Activated effector memory CD4-positive, alpha-beta T cell treated with anti-CD3 and anti-CD28 coated beads, Interleukin-2, amount 50 U/mL, for 16 hours (primary cell): ENCODE results near the gene PRSS38.

Source experiments
- DNase-seq: peaks from one replicate; pipeline ENCODE4 v3.0.0-alpha.2; 2020

PRSS38 gene

DNA sequence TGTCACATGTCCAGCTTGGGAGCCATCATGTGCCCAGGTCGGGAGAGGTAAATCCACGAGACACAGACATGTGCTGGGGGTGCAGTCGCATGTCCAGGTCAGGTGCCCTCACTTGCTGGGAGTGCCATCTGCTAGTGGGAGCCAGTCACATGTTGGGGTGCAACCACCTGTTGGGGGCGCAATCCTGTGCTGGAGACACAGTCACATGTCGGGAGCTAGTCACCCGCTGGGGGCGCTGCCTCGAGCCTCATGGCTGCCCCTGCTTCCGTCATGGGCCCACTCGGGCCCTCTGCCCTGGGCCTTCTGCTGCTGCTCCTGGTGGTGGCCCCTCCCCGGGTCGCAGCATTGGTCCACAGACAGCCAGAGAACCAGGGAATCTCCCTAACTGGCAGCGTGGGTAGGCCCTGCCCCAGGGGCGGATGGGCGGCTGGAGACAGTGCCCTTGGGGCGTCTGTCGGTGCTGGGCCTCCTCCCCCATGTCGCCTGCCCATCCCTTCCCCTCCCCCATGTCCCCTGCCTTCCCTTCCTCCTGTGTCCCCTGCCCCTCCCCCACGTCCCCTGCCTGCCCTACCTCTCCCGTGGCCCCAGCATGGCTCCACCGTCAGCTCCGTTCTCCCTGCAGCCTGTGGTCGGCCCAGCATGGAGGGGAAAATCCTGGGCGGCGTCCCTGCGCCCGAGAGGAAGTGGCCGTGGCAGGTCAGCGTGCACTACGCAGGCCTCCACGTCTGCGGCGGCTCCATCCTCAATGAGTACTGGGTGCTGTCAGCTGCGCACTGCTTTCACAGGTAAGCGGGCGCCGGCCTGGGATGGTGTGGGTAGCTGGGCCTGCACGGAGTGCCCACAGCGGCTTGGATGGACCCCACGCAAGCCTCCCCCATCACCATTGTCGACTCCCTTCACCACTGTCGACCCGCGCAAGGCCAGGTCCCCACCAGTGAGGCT is at the start of gene PRSS38:
Gene PRSS38 (plus strand): TSS at position 208 of the 942 bp plus-strand sequence. CDS start 42 bp downstream, at position 250.
- no peak for DNase-seq

DNA sequence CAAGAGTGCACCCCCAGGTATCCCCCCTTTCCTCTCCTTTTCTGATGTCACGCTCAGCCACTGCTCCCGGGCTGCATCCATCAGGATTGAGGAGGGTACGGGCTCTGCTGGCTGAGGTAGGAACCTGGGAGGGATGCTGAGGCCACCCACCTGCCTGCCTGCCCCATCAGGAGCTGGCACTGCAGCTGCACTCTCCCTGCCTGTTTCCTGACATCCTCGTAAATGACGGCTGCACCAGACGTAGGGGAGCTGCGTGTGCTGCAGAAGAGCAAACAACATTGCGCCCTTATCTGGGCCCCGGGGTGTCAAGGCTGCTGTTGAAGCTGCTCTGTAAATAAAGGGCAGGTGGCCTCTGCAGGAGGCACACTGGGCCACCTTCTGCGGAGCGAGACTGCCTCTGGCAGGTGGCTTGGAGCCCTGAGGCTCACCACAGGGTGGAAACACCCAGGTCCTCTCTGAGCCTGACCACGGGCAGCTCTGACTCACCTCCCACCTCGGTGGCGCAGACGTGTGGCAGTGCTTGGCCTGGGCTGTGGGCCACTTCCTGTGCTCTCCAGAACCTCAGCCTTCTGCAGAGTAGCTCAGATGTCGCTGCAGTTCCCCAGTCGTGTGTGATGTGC is 49.4 kb upstream of the PRSS38 start:
- peak; percentile 89 for DNase-seq

DNA sequence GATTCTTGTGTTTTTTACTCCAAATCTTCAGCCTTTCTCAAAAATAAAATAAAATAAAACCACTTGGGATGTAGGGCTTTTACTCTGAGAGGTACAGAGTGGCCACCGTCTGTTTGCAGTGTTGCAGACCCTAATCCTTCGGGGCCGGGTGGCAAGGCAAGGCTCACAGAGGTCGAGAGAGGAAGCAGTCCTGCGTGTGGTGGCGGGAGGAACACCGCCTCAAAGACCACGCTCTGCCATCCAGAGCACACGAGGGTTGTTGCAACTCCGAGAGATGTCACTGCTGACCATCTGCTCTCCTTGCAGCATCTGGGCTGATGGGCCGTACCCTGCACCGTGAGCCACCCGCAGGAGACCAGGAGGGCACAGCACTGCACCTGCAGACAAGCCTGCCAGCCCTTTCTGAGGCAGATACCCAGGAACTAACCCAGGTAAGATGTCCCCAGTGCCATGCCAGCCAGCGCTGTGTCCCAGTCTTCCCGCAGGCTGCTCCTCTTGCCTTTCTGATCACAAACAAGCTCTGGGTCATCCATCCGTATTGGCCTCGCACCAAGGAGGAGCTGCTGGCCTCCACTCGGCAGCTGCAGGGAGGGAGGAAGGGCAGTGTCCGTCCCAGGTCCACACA is 48.7 kb upstream of the PRSS38 start:
- no peak for DNase-seq

DNA sequence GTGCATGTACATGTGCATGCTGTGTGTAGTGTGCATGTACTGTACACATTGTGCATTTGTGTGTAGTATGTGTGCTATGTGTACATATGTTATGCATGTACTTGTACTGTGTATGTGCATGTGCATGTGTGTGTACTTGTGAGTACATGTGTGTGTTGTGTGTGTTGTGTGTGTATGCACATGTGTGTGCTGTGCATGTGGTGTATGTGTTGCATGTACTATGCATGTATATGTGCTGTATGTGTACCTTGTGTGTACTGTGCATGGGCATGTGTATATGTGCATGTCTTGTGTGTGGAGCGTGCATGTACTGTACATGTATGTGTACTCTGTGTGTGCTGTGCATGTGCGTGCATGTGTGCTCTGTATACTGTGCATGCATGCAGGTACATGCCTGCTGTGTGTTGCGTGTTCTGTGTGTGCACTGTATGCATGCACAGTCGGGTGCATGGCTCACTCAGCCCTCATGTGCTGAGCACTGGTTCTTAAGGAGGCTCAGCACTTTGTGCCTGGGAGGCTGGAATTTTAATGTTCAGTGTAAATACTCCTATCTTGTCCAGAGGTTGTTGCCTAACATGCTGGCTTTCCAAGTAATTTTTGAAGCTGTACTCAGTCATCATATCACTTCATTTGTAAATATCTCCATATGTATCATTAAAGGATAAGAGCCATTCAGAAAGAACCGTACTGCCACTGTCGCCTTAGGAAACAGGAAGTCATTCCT is 47.9 kb upstream of the PRSS38 start:
- DNase-seq, result no peak

DNA sequence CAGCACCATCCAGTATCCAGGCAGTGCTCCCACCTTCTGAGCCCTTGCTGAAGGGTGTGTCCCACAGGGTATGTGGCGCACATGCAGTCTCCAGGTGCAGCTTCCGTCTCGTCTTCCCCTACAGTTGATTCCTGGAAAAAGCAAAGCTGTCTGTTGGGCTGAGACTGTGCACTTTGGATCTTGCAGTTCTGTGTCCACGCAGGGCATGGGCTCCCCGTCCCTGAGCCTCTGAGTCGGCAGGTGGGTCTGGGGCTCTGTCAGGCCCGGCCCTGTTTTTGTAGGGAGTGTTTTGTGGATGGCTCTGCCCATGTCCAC is 47.4 kb upstream of the PRSS38 start:
- no peak for DNase-seq

DNA sequence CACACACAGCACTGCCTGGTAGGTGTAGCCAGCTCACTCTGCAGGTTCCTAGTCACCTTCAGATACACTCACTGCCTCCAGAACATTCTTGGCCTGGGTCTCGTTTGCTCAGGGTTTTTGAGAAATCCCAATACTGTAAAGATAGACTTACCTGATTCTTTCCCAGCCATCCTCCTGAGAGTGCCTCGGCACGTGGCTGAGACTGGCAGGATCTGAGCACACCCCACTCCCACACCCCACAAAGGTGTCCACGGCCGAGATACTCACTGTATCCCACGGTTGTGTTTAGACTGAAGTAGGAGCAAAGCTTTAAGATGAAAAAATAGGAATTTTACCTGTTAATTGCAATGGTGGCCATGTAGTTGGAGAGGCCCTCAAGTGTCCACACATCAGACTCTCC is 46.8 kb upstream of the PRSS38 start:
- no peak for DNase-seq

DNA sequence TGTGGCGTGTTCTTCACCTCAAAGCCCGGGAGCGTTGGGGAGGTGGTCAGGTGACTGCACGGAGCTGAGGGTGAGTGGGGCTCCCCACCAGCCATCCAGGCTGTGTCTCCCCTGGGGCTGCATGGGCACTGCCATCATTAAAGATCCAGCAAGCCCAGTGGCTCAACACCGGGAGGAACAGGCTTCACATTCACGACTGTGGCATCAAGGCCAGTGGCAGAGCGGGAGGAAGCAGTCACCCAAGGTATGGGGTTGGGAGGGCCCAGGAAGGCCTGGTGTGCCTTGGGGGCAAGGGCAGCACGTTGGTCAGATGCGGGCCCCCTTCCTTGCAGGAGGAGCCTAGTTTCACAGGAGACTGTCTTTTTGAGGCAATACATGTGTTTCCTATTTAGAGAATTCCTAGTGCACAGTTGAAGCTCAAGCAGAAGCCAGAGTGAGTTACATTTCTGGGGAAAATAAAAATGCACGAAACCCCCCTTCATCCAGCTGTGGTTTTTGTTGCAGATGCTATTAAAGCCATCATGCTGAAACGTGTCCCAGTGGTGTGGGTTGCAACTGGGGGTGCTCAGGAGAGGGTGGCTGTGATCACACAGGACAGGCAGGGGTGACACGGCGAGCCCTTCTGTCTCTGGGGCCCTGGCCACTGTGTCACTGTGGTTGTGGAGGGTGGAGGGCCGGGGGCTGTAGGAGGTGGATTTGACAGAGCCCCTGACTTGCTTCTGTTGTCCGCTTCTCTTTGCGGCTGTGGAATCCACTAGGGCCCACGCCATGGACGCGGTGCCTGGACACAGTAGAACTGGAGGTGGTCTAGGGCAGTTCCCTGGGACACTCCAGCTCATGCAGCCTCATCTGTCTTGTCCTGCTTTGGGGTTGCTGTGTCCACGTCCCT is 46.2 kb upstream of the PRSS38 start:
- no peak for DNase-seq

DNA sequence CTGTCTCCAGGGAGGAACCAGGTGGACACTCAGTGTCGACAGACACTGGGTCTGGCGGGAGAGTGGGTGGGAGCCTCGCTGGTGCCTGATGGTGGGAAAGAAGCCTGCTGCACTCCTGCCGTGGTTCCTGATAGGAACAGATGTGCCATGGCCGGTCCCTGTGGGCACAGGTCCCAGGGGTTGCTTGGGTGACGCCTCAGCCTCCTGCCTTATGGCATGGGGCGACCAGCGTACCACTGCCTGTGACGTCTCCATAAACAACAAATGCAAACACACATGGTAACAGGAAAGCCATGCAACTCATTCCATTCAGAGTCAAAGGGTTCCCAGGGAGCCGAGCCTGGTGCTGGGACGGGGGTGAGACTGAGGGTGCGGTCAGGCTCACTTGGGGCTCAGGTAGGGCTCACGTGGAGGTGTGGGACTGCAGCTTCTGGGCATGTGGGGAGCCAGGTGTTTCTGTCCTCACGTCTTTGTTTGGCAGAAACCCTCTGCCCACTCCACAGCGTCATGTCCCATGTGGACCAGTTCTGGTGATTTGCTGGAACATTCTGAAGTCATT is 45.5 kb upstream of the PRSS38 start:
- no peak for DNase-seq

DNA sequence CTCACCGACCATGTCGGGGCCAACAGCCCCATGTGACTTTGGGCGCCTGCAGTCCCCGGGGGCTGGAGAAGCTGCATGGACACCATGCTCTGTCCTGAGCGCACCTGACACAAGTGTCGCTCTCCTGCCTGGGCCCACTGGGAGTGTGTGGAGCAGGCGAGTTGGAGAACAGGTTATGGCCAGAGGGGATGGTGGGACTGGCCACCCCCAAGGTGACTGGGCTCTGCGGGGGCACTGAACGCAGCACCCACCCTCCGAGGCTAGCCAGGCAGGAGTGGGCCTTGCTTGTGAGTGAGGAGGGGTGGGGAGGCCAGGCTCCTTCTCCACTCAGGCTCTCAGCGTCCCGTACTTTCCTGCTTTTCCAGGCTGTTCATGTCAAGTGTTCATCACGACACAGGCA is 44.7 kb upstream of the PRSS38 start:
- no peak for DNase-seq

DNA sequence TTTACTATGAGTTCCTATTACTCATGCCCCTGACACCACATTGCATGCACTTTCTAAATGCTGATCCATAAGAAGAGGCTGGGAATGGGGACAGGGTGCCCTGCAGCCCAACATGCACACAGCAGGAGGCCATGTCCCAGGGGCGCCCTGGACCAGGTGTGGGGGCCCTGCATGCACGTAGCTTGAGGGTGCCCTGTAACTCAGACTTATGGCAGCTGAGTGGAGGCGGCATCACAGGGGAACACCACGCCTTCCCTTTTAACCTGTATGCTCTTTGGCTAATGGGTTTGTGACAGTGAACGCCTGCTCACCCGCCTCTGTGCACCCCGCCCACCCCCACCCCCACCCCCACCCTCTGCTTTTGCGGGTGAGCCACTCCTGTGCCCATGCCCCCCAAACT is 44.1 kb upstream of the PRSS38 start:
- DNase-seq, result no peak

DNA sequence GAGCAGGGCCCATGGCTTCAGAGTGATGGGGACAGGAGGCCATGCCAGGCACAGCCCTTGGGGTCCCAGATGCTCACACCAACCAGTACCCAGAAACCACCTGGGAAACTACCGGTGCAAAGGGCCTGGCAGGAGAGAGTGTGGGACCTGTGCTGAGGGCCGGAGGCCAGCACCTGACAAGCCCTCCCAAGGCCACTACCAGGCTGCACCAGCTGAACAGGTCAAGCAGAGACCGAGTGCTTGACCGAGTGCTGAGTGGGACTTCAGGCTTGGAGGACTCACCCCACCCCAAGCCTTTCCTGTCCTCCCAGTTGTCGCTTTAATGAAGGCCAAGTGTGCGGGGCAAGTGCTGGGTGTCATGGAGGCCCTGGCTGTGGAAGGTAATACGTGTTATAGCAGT is 43.7 kb upstream of the PRSS38 start:
- no peak for DNase-seq

DNA sequence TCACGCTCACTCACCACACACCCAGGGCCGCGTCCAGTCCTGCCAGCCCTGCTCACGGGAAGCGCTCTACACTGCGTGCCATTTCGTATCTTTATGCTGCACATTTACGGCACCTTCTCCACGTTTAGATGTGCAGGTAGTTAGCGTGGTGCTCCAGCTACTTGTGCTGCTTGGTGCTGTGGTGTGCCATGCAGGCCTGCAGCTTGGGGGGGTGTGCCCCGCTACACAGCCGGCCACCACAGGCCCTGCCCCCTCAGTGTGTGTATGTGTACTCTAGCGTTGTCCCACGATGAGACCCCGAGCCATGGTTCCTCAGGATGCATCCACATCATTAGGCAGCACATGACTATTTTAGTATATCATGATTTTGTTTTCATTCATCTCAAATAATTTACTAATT is 41.9 kb upstream of the PRSS38 start:
- DNase-seq, result no peak

DNA sequence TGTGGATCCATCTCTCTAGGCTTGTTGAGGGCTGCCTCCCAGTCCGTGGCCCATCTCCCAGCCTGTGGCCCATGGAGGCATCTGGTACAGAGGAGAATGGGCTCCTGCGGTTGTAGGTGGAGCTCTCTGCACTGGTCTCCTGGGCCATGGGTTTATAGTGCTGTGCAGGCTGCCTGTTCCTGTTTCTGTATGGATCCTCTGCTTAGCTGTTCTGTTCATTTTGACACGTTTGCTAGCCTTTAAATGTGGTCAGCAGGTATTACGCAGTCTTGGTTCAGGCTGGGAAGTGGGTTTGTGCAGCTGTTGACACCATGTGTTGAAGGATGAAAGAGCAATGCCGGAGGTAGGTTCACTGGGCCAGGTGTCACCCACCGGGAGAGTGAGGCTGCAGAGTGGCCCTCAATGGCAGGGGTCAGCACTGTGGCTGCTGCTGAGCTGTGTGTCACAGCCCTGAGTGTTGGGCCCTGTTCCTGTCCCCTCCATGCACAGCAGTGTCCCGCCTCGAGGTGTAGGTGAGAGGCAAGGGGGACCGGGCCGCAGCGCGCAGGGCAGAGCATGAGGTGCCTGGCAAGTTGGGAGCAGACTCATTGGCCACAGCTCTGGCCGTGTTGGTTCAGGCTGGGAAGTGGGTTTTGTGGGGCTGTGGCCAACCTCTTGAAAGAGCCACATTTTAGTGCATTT is 41.3 kb upstream of the PRSS38 start:
- no peak for DNase-seq

DNA sequence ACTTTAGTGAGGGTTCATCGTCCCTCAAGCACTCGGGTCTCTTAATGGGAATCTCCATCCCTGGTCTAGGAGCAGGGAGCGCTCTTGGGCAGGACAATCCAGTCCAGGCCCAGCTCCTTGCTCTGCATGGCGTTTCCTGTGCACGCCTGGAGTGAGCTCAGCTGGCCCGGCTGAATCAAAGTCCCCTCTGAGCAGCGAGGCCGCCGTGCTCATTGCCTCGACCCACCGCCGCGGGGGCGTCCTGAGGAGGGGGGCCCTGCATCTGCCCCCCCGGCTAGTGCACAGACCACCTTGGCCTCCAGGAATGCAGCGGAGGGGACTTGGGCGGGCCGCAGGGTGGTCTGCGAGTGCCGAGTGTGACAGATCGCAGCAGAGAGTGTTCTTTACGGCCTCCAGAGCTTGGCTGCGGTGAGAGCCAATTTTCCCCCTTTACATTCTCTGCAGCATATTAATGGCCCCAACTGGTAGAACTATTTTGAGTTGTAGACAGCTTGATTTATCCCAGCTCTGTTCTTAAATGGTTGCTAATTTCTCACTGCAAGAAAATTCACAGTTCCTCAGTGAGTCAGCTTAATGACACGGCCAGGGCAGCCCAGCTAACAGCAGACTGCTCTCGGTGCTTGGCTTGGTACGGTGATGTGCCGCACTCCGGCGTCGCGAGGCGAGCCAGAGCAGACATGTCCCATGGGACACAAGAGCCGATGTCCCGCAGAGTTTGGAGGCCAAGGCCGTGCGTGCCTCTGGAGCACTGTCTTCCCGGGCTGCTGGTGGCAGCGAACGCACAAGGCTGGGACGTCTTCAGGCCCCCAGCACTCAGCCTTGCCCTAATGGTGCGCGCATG is 40.4 kb upstream of the PRSS38 start:
- DNase-seq, result no peak

DNA sequence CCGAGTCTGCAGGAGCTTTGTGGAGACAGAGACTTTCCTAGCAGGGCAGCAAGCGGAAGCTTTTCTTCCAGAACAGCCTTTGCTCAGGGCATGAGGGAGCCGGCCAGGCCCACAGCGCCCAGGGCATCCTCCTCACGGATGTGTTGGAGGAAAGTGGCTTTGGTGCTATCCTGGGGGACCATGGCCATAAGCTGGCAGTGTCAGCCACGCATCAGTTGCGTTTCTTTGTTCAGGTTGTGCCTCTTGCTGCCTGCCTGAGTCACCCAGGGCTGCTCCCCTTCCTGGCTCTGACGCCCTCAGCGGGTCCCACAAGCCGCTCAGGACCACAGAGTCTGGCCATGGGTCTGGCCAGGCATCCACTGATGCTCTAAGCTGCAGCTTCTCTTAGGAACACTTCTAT is 39.6 kb upstream of the PRSS38 start:
- no peak for DNase-seq

DNA sequence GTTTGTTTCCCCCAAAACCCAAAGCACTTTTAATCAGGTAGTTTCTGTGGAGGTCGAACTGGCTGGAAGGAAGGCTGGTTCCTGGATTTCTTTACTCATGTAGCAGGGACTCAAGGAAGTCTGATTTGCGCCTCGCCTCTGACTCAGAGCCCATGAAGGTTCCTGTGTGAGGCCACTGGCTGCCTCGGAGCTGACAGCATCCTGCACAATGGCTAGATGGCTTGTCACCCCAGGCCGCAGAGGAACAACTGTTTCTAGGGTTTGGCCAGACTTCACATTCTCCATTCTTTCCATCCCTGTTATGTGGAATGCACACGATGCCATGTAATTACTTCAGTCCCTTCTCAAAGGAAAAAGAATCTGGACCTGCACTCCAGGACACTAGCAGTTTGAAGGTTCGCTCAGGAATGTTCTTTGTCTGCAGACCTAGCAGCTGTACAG is 39.1 kb upstream of the PRSS38 start:
- no peak for DNase-seq

DNA sequence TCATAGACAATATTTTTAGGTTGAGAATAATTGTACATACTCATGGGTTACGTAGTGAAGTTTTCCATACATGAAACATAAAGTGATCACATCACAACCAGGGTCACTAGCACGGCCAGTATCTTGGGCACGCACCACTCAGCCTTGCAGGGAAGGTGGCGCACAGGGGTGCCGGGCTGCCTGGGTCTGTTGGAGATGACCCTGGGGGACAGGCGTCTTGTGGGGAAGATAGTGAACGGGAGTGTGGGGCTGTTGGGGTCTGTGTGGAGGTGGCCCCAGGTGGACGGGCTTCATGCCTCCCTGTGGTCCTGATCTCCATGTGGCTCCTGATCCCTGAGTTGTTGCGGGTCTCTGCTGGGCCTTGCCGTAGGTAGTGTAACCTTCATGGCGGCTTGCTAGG is 38.3 kb upstream of the PRSS38 start:
- peak; percentile 54 for DNase-seq

DNA sequence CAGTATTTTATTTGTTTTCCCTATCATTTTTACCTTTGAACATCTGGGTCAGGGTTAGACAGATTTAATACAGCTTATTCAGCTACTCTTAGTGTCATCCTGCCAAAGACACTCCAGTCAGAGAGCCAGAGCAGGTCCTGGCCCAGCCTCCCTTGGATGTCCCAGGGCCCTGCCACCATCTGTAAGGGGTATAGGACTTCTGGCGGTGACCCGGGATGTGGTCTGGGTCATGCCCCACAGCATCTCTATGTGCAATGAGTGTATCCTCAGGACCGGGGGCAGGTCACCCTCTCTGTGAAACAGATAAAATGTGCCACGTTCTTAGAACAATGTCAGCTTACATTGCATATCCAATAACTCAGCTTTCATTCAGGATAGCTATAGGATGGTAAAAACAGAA is 37.8 kb upstream of the PRSS38 start:
- peak; percentile 52 for DNase-seq

DNA sequence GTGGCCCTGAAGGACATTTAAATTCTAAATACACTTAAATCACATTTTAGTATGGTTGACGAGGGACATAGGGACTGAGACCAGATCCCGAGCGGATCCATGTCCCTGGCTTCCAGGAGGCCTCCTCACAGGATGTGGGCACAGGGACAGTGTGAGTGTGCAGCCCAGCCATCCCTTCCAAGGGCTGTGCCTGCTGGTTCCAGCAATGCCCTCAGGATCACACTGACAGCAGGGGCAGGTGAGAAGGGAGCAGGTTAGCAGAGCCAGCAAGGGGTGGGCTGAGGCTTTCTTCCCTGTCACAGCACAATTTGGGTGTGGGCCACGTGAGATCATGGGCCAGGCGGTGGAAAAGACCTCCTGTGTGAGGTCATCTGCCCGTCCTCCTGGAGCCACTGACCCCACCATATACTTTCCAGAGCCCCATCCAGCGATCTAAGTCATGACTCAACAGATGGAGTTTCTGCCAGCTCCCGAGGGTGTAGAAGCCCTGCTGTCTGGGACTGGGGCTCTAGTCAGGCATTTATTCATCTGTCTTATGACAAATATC is 37.0 kb upstream of the PRSS38 start:
- peak; percentile 46 for DNase-seq

DNA sequence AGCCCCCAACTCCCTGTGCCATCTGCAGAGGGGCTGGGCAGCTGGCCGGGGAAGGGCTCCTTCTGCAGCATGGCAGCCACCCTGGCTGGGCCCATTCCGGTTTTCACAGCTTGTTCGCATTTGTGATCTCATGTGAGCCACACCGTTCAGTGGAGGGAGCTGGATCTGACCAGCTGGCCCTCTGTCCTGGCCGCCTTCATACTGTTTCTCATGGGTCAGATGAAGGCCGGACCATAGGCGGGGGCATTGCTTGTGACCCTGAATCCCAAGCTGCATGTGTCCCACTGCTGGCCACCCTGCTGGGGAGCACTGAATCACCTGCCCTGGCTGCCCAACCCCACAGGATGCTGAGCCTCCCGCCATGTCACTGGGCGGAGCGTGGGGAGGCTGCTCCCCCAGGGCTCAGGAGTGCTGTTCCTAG is 36.4 kb upstream of the PRSS38 start:
- peak; percentile 58 for DNase-seq
